ENCODE measurements around the gene GULP1.

GRCh38 chr2:188345426-188345825 is 53.8 kb downstream of the GULP1 start:
- TF ChIP-seq POLR2AphosphoS5 (IDR thresholded peaks at IDR 0.05; ENCODE audit: insufficient read depth in 1 of 2, low read depth in 1 of 2) (no peak), POLR2A (IDR thresholded peaks at IDR 0.05) (no peak), CTCF (IDR thresholded peaks at IDR 0.05) (no peak)

Measured in vagina (tissue), 2 donors.